Calu3 (cell line): Measurements from ENCODE around the gene STRBP. TPM values are rescaled to one million over a fixed set of nuclear protein-coding genes. Genes with fewer than 3 reads are reported as not detected.

Source experiments
- BruUV-seq: library from RNA; stranded (reverse); fragments of 400-500 nt; replicated peaks from 2 replicates; lab custom pipeline; 2021; lab: Mats Ljungman, UMichigan
- CTCF ChIA-PET: fragments of 300-600 bp; sonication (Branson Sonifier 250); formaldehyde crosslinking; loops from one replicate; lab custom pipeline; 2022; ENCODE audit warnings: antibody characterized with exemption; lab: Charles Lee
- DNase-seq: peaks from one replicate; pipeline ENCODE4 v3.0.0; 2022
- H3K27ac Mint-ChIP-seq: one replicate; pipeline ENCODE4 v1.8.0; 2022; ENCODE audit warnings: mixed read lengths; ENCODE audit not compliant: unreplicated experiment
- H3K27me3 Mint-ChIP-seq: one replicate; pipeline ENCODE4 v1.8.0; 2022; ENCODE audit warnings: mixed read lengths; ENCODE audit not compliant: unreplicated experiment
- H3K36me3 Mint-ChIP-seq: one replicate; pipeline ENCODE4 v1.8.0; 2022; ENCODE audit warnings: mild to moderate bottlenecking, moderate library complexity, mixed read lengths; ENCODE audit not compliant: insufficient read depth, unreplicated experiment
- H3K4me1 Mint-ChIP-seq: one replicate; pipeline ENCODE4 v1.8.0; 2022; ENCODE audit warnings: mild to moderate bottlenecking, low read depth, mixed read lengths; ENCODE audit not compliant: unreplicated experiment
- H3K4me3 Mint-ChIP-seq: one replicate; pipeline ENCODE4 v1.8.0; 2022; ENCODE audit warnings: mild to moderate bottlenecking, low read depth, moderate library complexity, mixed read lengths; ENCODE audit not compliant: unreplicated experiment
- H3K9me3 Mint-ChIP-seq: one replicate; pipeline ENCODE4 v1.8.0; 2022; ENCODE audit warnings: low read depth, mixed read lengths; ENCODE audit not compliant: unreplicated experiment
- intact Hi-C: fragments of 100-400 bp; cut with micrococcal nuclease; formaldehyde crosslinking; loops from one replicate; pipeline ENCODE4 v1.10.0; 2022; ENCODE audit not compliant: unreplicated experiment
- total RNA-seq: library from RNA; stranded (reverse); gene quantifications from 2 replicates; pipeline ENCODE4 v1.2.3, GENCODE V29; 2022
- TF ChIP-seq, protein P1 (sequence below): fragments of 200-600 bp; IDR thresholded peaks from one replicate; pipeline ENCODE4 v1.8.0; 2022; ENCODE audit warnings: antibody characterized with exemption; ENCODE audit not compliant: unreplicated experiment

The STRBP gene
- total RNA-seq, 1 experiment from 2014 or later, result 27.3 TPM

DNA sequence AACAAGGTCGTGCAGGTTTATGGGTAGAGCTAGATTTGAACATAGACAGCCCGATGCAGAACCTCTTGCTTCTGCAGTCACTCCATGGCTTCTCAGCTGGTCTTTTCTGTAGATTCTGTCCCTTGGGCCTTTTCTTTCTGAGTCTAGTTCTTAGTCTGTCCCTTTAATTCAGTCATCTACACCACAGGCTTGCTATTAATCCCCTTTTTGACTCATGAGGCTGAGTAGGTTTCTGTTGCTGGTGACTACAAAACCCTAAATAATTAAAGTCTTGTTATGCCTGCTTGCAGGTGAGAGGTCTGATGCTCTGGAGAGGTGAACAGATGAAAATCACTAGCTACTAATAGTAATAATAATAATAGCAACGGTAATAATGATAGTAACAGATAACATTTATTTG is 19.3 kb upstream of the STRBP start:
- H3K4me3 Mint-ChIP-seq, result no peak overlapping the region
- CTCF ChIA-PET, result interaction anchor here (0.9 kb wide), 1 partner anchor 32 kb away, joined by 3 read pairs; no protein-coding TSS in a partner anchor

DNA sequence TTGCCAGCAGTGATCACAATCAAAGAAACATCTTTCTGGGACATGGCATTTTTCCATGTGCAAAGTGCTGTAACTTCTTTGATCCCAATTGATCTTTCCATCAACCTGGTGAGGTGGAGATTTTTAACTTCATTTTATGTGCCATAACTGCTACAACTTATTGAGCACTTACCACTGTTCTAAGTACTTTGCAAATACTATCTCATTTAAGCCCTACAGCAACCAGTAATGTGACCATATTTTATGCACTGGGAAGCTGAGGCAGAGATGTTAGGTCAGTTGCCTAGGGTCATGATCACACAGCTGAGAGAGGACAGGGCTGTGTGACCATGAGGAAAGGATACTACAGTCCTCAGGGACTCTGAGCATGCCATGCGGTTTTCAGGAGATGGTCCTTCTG is 17.9 kb upstream of the STRBP start:
- no peaks in the 10 kb centered on the region for H3K4me1 Mint-ChIP-seq
- no peak for DNase-seq
- no peaks in the 10 kb centered on the region for H3K36me3 Mint-ChIP-seq
- intact Hi-C loops, result no loop called here
- no peak overlapping the region for H3K4me3 Mint-ChIP-seq
- no peaks in the 10 kb centered on the region for H3K9me3 Mint-ChIP-seq
- BruUV-seq, result no TSS peak
- CTCF ChIA-PET, result interaction anchor here (0.7 kb wide), 1 partner anchor 897 kb away, joined by 4 read pairs; no protein-coding TSS in a partner anchor
- H3K27me3 Mint-ChIP-seq, result no peaks in the 10 kb centered on the region
- TF ChIP-seq, protein P1, sequence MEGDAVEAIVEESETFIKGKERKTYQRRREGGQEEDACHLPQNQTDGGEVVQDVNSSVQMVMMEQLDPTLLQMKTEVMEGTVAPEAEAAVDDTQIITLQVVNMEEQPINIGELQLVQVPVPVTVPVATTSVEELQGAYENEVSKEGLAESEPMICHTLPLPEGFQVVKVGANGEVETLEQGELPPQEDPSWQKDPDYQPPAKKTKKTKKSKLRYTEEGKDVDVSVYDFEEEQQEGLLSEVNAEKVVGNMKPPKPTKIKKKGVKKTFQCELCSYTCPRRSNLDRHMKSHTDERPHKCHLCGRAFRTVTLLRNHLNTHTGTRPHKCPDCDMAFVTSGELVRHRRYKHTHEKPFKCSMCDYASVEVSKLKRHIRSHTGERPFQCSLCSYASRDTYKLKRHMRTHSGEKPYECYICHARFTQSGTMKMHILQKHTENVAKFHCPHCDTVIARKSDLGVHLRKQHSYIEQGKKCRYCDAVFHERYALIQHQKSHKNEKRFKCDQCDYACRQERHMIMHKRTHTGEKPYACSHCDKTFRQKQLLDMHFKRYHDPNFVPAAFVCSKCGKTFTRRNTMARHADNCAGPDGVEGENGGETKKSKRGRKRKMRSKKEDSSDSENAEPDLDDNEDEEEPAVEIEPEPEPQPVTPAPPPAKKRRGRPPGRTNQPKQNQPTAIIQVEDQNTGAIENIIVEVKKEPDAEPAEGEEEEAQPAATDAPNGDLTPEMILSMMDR, result no peak
- no peak overlapping the region for H3K27ac Mint-ChIP-seq

More for the DNA sequence above, 19.3 kb upstream of the STRBP start:
- Mint-ChIP-seq H3K27me3 (peaks cover 8% of the 10 kb centered on the region), H3K4me1 (no peaks in the 10 kb centered on the region), H3K36me3 (no peaks in the 10 kb centered on the region), H3K27ac (no peak overlapping the region), H3K9me3 (no peaks in the 10 kb centered on the region)
- TF ChIP-seq, protein P1, result no peak
- intact Hi-C loops, result no loop called here
- no TSS peak for BruUV-seq
- no peak for DNase-seq

DNA sequence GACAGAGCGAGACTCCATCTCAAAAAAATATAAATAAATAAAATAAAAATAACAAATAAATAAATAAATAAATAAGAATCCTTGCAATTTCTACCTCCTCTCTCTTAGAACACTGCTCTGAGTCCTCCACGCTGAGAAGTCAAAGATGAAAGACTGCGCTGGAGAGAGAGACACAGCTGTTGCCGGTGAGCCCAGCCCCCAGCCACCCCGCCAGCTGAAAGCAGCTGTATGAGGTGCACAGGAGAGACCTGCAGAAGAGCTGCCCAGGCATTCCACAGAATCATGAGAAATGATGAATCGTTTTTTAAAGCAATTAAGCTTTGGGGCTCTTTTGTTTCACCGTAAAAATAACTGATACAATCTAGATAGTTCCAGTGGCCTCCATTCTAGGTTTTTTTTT is 16.3 kb upstream of the STRBP start:
- no TSS peak for BruUV-seq
- CTCF ChIA-PET, result interaction anchor here (0.7 kb wide), 1 partner anchor 124 kb away, joined by 12 read pairs; no protein-coding TSS in a partner anchor
- H3K9me3 Mint-ChIP-seq, result no peaks in the 10 kb centered on the region
- H3K36me3 Mint-ChIP-seq, result no peaks in the 10 kb centered on the region
- H3K27me3 Mint-ChIP-seq, result no peaks in the 10 kb centered on the region
- no peaks in the 10 kb centered on the region for H3K4me1 Mint-ChIP-seq
- no peak overlapping the region for H3K27ac Mint-ChIP-seq
- no peak overlapping the region for H3K4me3 Mint-ChIP-seq
- TF ChIP-seq, protein P1, result no peak
- intact Hi-C loops, result no loop called here
- no peak for DNase-seq

DNA sequence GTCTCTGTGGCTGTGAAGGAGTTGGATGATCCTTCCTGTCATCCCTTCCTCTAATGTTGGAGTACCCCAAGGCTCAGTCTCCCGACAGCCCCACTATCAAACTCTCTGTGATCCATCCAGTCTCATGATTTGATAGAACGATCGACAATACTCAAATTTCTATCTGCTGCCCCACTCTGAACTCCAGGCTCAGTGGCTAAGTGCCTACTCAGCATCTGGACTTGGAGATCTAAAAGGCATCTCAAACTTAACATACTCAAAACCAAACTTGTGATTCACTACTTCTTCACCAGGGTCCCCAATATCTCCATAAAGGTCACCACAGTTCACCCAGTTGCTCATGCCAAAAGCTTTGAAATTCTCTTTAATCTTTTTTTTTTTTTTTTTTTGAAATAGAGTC is 15.1 kb upstream of the STRBP start:
- TF ChIP-seq, protein P1, result no peak
- intact Hi-C loops, result no loop called here
- Mint-ChIP-seq H3K4me3 (no peak overlapping the region), H3K9me3 (no peaks in the 10 kb centered on the region), H3K27ac (no peak overlapping the region), H3K4me1 (no peaks in the 10 kb centered on the region), H3K27me3 (no peaks in the 10 kb centered on the region), H3K36me3 (no peaks in the 10 kb centered on the region)
- DNase-seq, result no peak
- BruUV-seq, result no TSS peak
- CTCF ChIA-PET, result no interaction called here
